GM21717 (cell line): Measurements from ENCODE around the gene TMEM273.

Experiments used
- ATAC-seq: cut with Tn5 transposase; IDR thresholded peaks from one replicate; pipeline ENCODE4 v1.9.1; 2021; ENCODE audit warnings: mild to moderate bottlenecking, moderate library complexity; ENCODE audit not compliant: unreplicated experiment

Gene TMEM273

GRCh38 chr10:49120911-49121310 is 67.3 kb downstream of the TMEM273 start:
- no peak for ATAC-seq

DNA sequence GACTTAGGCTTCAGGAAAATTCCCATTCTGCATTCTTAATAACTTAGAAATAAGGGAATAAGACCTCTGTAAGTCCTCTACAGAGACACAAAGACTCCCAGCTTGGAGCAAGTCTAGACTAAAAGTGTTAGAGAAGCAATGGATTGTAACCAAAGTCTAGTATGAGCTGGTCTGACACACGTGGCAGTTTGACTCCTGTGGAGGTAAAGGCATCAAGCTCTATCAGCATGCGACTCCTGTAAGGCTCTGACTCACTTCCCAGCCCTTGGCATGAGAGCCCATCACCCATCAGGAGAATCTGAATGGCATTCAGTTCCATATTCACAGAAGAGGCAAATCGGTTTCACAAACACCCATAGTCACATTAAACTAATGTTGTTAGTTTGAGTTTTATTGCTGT is 68.4 kb downstream of the TMEM273 start:
- no peak for ATAC-seq

DNA sequence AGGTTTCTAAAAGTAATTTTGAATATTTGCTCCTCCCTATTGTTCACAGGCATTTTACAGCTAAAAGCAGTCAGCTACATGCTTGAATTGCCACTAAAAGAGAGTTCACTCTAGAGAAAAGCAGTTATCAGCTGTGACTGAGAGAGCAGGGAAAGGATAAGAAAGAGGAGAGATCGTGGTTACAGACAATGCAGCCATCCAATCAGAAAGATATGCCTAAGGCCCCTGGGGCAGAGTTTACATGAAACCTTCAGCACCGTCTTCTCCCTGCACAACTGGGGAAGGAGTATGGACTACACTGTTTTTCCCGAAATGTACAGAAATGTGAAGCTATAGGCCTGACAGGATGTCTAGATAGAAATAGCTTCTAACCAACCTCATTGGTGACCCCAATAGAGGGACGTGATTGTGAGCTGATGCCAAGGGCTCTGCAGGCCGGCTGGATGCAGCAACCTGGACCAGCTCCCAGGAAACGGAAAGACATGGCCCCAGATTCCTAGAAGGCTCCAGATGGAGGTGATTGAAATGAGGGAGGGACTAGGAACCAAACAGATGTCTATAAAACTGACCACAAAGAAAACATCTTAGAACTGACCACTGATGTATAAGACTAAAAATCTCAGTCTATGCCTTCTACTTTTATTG is 69.6 kb downstream of the TMEM273 start:
- ATAC-seq: no peak

DNA sequence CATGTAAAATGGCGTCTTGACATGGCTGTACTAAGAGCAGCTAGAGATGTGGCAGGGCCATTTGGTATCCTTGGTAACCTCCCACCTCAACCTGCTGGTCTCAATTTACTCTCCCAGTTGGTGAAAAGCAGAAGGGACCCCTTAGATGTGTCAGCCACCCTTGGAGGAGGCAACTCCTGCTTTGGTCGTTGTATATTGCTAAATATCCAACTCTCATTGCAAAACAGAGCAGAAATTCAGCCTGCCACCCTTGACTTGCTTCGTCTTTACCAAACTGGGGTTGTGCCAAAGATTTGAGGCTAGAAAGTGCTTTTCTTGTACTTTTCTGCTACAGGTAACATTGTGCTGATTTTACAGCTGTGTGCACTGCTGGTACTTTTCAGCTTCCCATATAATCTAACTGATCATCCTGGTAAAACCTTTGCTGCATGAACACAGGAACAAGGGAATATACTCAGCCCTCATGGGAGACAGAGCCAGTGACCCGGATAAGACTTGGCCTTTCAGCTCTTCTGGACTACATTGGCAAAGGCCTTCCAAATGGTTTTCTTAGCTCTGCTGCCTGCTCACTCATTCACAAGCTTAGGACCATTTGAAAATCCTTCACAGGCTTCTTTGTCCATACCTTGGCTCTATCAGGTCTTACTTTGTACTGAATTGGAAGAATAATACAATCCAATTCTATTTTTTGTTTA is 70.7 kb downstream of the TMEM273 start:
- ATAC-seq: no peak

- no peak for ATAC-seq
Observed at GRCh38 chr10:49116509-49117375, 71.4 kb downstream of the TMEM273 start.

DNA sequence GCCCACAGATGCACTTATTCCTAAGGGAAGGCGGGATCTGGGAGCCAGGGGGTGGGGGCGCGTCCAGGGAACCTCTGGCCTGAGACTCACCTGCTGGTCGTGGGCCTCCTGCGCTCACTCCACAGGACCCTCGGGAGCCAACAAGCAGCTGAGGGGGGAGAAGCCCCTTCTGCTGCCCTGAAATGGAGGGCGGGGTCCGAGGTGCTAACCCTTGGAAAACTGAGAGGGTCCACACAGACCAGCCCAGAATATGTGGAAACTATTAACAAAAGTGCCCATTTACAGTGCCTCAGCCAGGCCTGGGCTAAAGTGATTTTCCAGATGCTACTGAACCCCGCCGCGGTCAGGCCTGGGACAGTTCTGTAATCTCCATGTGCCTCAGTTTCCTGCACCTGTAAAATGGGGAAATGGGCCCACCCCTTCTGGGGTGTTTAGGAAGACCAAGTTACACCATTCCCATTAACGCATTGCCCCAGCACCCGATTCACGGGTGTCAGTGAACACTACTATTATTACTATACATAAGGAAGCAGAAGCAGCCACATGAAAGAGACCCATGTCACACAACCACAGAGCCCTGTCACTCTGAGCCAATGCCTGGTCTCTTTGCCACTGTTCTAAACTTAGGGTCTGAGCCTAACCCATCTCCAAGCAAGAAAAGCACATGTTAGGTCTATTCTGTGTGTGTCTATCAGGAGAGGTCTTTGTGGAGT is 72.2 kb downstream of the TMEM273 start:
- ATAC-seq: no peak

DNA sequence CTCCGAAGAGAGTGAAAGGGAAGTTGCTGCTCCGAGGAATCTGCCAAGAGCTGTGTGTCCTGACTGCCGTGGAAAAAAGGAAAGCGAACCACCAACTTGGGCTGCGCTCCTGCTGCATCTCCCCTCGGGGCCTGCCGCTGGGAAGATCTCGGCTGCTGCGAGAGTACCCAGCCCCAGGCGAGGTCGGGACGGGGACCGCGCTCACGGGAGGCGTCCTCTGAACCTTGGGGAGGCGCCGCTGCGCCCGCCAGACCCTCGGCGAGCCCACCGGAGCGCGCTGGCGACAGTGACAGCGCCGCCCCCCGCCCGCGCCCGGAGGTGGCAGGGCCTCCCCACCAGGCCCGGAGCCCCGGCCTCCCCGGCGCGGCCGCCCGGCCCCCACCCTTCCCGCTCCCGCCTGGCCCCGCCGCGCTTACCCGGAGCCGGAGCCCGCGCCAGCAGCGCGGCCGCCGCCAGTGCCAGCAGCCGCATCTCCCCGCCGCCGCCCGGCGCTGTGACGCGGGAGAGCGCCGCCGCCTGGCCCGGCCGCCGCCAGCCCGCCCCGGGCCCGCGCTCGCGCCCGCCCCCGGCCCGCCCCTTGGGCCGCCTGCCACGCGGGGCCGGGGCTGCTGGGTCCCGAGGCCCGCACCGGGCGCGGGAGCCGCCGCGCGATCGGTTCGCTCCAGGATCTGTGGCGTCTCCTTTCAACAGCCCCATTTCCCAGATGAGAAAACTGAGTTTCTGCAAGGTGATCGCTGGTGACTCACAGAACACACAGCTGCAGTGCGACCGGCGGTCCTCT is 73.0 kb downstream of the TMEM273 start, which contains the start of gene VSTM4:
Gene VSTM4 (minus strand): TSS at position 508 of the 781 bp plus-strand sequence. CDS start 37 bp downstream, at position 471.
- ATAC-seq: no peak

GRCh38 chr10:49114718-49115014 is 73.5 kb downstream of the TMEM273 start:
- ATAC-seq: no peak

GRCh38 chr10:49113741-49114141 is 74.5 kb downstream of the TMEM273 start:
- ATAC-seq: no peak

DNA sequence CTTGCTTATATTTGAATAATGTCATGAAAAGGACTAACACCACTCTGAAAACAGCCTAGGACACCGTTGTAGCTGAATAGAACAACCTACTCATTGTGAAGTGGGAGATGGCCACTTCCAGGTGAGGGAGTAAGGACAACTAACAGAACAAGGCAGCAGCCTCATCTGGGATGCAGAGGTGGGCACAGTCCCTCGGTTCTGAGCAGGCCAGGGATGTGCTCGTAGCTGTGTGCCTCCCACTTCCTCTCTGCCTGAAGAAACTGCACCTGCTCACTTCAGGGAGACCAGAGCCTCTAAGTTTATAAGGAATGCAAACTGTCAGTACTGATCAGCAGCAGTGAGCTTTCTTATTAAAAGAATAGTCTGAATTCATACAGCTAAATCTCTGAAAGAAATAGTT is 75.3 kb downstream of the TMEM273 start:
- no peak for ATAC-seq

DNA sequence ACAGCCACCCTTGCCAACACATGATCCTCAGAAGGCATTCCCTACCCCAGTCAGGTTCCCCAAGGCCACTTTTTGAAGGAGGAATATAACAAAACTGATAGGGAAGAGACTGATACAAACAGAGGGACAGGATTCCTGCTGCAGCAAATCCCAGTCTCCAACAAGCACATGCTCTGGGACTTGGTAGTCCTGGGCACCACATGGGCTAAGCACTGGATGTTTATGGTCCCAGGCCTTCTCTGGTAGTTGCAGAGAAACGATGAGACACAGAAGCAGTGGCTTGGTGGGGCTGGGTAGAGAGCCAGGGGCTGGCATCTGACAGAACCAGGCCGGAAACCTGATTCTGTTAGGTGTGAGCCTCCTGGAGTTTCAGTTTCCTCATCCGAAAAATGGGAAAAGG is 76.1 kb downstream of the TMEM273 start:
- no peak for ATAC-seq

DNA sequence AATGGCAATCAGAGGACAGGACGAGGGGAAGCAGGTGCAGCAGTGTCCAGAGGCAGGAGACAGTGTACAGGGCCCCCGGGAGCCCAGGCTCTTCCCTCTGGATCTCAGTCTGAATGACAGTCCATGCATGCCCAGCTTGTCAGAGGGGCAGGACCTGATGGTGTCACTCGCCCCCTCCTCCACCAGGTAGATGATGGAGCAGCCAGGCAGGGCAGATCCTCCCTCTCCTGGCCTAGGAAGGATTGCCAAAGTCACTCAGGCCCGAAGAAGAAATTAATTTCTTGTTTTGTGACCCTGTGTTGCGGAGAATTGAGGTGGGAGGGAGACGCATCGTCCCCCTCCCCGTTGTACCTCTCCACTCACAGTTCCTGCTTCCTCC is 76.9 kb downstream of the TMEM273 start:
- ATAC-seq: no peak

DNA sequence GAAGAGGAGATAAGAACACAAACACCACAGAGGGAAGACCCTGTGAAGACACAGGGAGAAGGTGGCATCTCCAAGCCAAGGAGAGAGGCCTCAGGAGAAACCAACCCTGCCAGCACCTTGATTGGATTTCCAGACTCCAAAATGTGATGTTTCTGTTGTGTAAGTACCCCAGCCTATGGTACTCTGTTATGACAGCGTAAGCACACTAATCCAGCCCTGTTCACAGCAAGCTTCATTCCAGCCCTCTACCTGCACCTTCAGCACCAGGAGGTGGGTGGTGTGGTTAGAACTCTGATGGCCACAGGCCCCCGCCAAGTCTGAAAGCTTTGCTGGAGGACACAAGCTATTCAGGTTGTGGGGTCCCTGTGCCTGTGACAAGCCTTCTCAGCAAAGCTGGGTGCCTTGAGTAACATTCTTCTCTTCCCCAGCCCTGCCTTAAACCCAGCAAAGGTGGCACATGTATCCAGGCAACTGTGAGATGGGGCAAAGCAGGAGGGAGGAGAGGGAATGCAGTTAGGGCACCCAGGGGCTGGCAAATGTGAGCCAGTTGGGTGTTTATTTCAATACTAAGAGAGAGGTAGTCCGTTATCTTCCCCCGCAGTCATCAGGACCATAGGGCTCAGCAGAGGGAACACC is 77.4 kb downstream of the TMEM273 start:
- ATAC-seq: no peak

DNA sequence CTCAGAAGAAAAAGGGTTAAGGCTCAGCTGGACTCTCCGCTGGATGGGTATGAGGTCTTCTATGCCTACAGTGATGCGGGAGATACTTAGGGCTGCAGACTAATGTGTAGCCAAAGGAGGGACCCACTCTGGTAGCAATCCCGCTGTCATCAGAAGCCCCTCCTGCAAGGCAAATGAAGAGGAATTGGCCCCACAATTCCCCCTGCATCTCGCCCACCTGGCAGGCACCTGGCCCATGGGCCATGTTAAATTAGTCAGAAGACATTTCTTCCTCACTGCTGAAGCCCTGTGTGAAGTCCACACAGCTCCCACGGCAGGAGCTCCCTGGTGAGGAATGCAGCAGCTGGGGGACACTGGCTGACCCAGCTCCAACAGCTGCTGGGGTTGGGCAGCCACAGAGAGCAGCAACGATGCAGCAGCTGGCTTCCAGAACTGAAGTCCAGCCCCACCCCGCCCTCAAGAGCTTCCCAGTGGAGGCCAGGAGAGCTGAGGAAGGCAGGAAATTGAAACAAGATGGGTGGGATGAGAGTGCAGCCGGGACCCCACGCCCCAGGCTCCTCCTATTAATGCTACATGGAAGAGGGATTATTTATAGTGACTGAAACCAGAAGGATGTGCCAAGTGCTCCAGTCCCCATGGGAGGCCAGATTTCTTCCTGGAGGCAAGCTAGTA is 78.4 kb downstream of the TMEM273 start:
- ATAC-seq: no peak

GRCh38 chr10:49108656-49109055 is 79.5 kb downstream of the TMEM273 start:
- no peak for ATAC-seq

- ATAC-seq: no peak
Observed at GRCh38 chr10:49107887-49108267, 80.3 kb downstream of the TMEM273 start.

DNA sequence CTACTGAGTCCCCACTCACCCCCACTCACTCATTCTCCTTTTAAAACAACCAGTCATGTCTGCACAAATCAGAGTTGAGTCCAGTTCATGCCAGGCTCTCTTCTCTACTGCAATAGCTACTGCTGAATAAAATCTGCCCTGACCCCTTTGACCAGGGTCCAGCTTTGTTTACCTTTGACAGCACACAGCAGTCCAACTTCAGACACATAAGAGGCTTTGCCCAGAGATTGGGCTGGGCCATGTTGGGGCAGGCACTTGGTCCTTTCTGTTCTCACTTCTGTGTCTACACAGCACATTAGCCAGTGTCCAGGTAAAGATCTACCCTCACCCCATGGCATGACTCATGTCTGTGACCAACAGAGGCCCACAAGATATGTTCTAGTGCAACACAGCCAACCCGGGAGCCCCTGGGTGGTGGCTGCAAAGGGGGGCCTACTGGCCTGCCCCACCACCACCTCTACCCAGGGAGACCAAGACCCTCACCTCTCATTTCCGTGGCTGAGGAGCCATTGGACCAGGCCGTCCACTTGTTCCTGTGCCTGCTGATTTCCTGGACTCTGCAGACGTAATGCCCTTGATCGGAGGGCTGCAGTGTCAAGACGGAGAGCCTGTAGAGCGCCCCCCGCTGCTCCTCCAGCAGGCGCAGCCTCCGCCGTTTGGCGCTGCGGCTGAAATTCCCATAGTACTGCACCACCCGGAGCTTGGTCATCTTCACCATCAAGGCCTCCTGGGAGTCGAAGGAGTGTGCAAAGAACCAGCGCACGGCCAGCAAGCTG is 80.9 kb downstream of the TMEM273 start:
- no peak for ATAC-seq

DNA sequence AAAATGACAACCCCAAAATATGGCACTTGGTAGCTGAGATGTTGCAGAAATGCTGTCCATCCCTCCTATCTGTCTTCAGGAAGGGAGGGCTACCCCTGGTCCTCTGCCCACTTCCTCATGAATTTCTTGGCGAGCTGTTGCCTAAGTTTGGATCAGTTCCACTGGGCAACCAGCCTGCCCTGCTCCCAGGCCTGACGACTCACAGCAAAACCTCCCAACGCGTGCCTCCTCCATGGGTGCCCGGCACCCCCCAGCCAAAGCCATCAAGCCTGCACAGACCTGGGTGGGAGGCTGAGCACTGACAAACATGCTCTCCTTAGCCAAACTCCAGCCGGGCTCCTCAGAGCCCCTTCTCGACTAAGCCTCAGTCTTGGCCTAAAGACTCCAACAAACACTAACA is 81.7 kb downstream of the TMEM273 start:
- ATAC-seq: no peak

- no peak for ATAC-seq
Observed at GRCh38 chr10:49105076-49105475, 83.1 kb downstream of the TMEM273 start.
